Endothelial cell of umbilical vein (primary cell): ENCODE results near the gene SLC7A7. TPM values are rescaled to one million over a fixed set of nuclear protein-coding genes. Genes with fewer than 3 reads are reported as not detected.

Source experiments
- BruUV-seq: library from RNA; stranded (reverse); fragments of 400-500 nt; replicated peaks from 2 replicates; lab custom pipeline; 2021; lab: Mats Ljungman, UMichigan
- CTCF ChIA-PET: fragments of 300-600, 350-600 bp; sonication (Branson Sonifier 250); formaldehyde crosslinking; loops from one replicate; lab custom pipeline; 2021; ENCODE audit warnings: antibody characterized with exemption, inconsistent platforms; lab: Charles Lee
- POLR2A ChIA-PET: fragments of 300-600, 350-600 bp; sonication (Branson Sonifier 250); formaldehyde crosslinking; loops from one replicate; lab custom pipeline; 2021; ENCODE audit warnings: antibody characterized with exemption, inconsistent platforms; lab: Charles Lee
- DNase-seq: peaks from one replicate; pipeline ENCODE4 v3.0.0-alpha.2; 2011; ENCODE audit warnings: low read depth, low spot score
- FAIRE-seq: peaks from 2 replicates; lab custom pipeline; 2011; peaks lifted over from hg19 to GRCh38; lab: Jason Lieb, UNC
- H2AFZ ChIP-seq: 2 replicates; pipeline ENCODE4 v1.6.0; 2012; ENCODE audit warnings: low read depth, low read length, control low read depth, inconsistent platforms
- H3K27ac ChIP-seq: 2 replicates; pipeline ENCODE4 v1.5.1; 2011; ENCODE audit warnings: low read depth, mild to moderate bottlenecking, control low read depth, low read length, moderate library complexity; ENCODE audit not compliant: insufficient read depth
- H3K27me3 ChIP-seq, 2 experiments: 2 replicates each; pipeline versions ENCODE4 v1.6.0 to v1.6.1; 2011; ENCODE audit warnings: low read length in 2 of 2, mixed read lengths in 1 of 2; ENCODE audit not compliant: control insufficient read depth in 2 of 2, insufficient read depth in 2 of 2
- H3K36me3 ChIP-seq, 2 experiments: 2 replicates in 1 of 2; 3 replicates in 1 of 2; pipeline ENCODE4 v1.5.1; 2011; ENCODE audit warnings: low read length in 2 of 2, mild to moderate bottlenecking in 1 of 2, moderate library complexity in 1 of 2; ENCODE audit not compliant: control insufficient read depth in 2 of 2, insufficient read depth in 2 of 2; ENCODE audit errors: extremely low read depth in 1 of 2
- H3K4me1 ChIP-seq: 3 replicates; pipeline ENCODE4 v1.5.1; 2011; ENCODE audit warnings: mild to moderate bottlenecking, low read length; ENCODE audit not compliant: control insufficient read depth, insufficient read depth; ENCODE audit errors: extremely low read depth
- H3K4me2 ChIP-seq: 2 replicates; pipeline ENCODE4 v1.6.1; 2011; ENCODE audit warnings: low read length, control low read depth, mixed read lengths; ENCODE audit not compliant: insufficient read depth
- H3K4me3 ChIP-seq, 3 experiments: fragments of 200-600 bp in 1 of 3; sonication (generic), shearing (Covaris generic) in 1 of 3; replicated peaks in 1 of 3; 2 replicates each; pipeline ENCODE4 v1.5.1; 2011 to 2016; ENCODE audit warnings: control low read depth in 3 of 3, low read length in 3 of 3, mild to moderate bottlenecking in 2 of 3, inconsistent platforms in 1 of 3, low read depth in 1 of 3, moderate library complexity in 1 of 3; ENCODE audit not compliant: insufficient read depth in 1 of 3
- H3K79me2 ChIP-seq: 2 replicates; pipeline ENCODE4 v1.6.0; 2012; ENCODE audit warnings: low read length, inconsistent platforms; ENCODE audit not compliant: control insufficient read depth, insufficient read depth
- H3K9ac ChIP-seq: replicated peaks from 2 replicates; pipeline ENCODE3; 2011; ENCODE audit warnings: low read length, control low read depth; ENCODE audit not compliant: insufficient read depth; ENCODE audit errors: extremely low read depth
- H3K9me1 ChIP-seq: replicated peaks from 3 replicates; pipeline ENCODE4 v1.6.0; 2011; ENCODE audit warnings: mild to moderate bottlenecking, low read length; ENCODE audit not compliant: control insufficient read depth, insufficient read depth; ENCODE audit errors: extremely low read depth
- H3K9me3 ChIP-seq: replicated peaks from 2 replicates; pipeline ENCODE4 v1.5.1; 2012; ENCODE audit warnings: low read length, inconsistent platforms; ENCODE audit not compliant: control insufficient read depth, insufficient read depth
- H4K20me1 ChIP-seq: replicated peaks from 2 replicates; pipeline ENCODE3; 2011; ENCODE audit warnings: mild to moderate bottlenecking, low read length; ENCODE audit not compliant: control insufficient read depth, insufficient read depth; ENCODE audit errors: extremely low read depth
- CTCF ChIP-seq, 2 donors: IDR thresholded peaks; 1 replicate in 1 of 2; 2 replicates in 1 of 2; pipeline ENCODE4 v1.5.1; 2011; ENCODE audit warnings: low read length in 2 of 2, mild to moderate bottlenecking in 2 of 2, moderate library complexity in 2 of 2, control low read depth in 1 of 2, inconsistent platforms in 1 of 2, low read depth in 1 of 2; ENCODE audit not compliant: insufficient read depth in 1 of 2; ENCODE audit errors: extremely low read depth in 1 of 2
- EZH2 ChIP-seq: IDR thresholded peaks from 2 replicates; pipeline ENCODE4 v1.6.1; 2012; ENCODE audit warnings: borderline replicate concordance, low read depth, mild to moderate bottlenecking, moderate library complexity, low read length, inconsistent platforms; ENCODE audit not compliant: severe bottlenecking
- FOS ChIP-seq: IDR thresholded peaks from 2 replicates; pipeline ENCODE4 v1.6.1; 2011; ENCODE audit warnings: mild to moderate bottlenecking, low read length, moderate library complexity, borderline replicate concordance; ENCODE audit not compliant: insufficient read depth
- GATA2 ChIP-seq: IDR thresholded peaks from 2 replicates; pipeline ENCODE4 v1.7.0; 2011; ENCODE audit warnings: low read depth, mild to moderate bottlenecking, moderate library complexity, mixed read lengths, low read length; ENCODE audit not compliant: insufficient read length, insufficient read depth
- JUN ChIP-seq: IDR thresholded peaks from 2 replicates; pipeline ENCODE4 v1.6.1; 2011; ENCODE audit warnings: borderline replicate concordance, low read depth; ENCODE audit not compliant: insufficient read length, insufficient read depth
- MAX ChIP-seq: IDR thresholded peaks from 2 replicates; pipeline ENCODE4 v1.6.1; 2011; ENCODE audit not compliant: insufficient read depth, insufficient read length
- MYC ChIP-seq: IDR thresholded peaks from one replicate; pipeline ENCODE4 v1.6.1; 2011; ENCODE audit warnings: mild to moderate bottlenecking, low read depth, low read length
- POLR2A ChIP-seq: IDR thresholded peaks from 2 replicates; pipeline ENCODE4 v1.6.1; 2012; ENCODE audit warnings: low read depth, mild to moderate bottlenecking, control low read depth, low read length
- POLR2AphosphoS5 ChIP-seq: IDR thresholded peaks from 2 replicates; pipeline ENCODE4 v1.6.1; 2012; ENCODE audit warnings: low read depth, mild to moderate bottlenecking, control low read depth, low read length, moderate library complexity; ENCODE audit not compliant: insufficient read depth
- dilution Hi-C: fragments of 300-500 bp; cut with MboI; formaldehyde crosslinking; loops from one replicate; pipeline ENCODE4 v1.15.0; 2019; ENCODE audit warnings: low sequenced_read_pairs; ENCODE audit not compliant: extremely low pct_ligation_motif_present
- intact Hi-C: fragments of 100-400 bp; cut with micrococcal nuclease; formaldehyde crosslinking; loops from one replicate; pipeline ENCODE4 v1.10.0; 2022
- polyA plus RNA-seq, 4 experiments: library from polyadenylated mRNA; depleted of rRNA in 3 of 4; stranded (reverse) in 3 of 4; unstranded in 1 of 4; fragments of >200 nt; gene quantifications; 2 replicates each; pipeline versions ENCODE4 v1.2.1 to v1.2.3, GENCODE V29; 2011 to 2012; ENCODE audit warnings: missing spikeins in 1 of 4
- total RNA-seq: library from RNA; stranded (reverse); gene quantifications from 2 replicates; pipeline ENCODE4 v1.2.3, GENCODE V29; 2021

Gene SLC7A7
- total and polyA plus RNA-seq, 2 donors (not counting 3 experiments of a cell fraction or from before 2014, with no cell fraction given), result 22.5 to 94.0 TPM

- dilution Hi-C loops (no loop called here), intact Hi-C loops (loop anchor here (1.0 to 10.0 kb wide), 4 partner anchors 15 to 376 kb away; partner anchors contain the start of gene MMP14)
- H3K27ac ChIP-seq, result peak overlapping the region; percentile 98
- H3K9me1 ChIP-seq, result no peaks in the 10 kb centered on the region
- H2AFZ ChIP-seq, result no peak overlapping the region
- H3K4me3 ChIP-seq, result no peak overlapping the region
- H3K4me1 ChIP-seq, result peaks cover 65% of the 10 kb centered on the region
- H3K27me3 ChIP-seq, result no peaks in the 10 kb centered on the region
- TF ChIP-seq EZH2 (no peak), GATA2 (peak; percentile 68), CTCF (IDR thresholded peaks at IDR 0.05; ENCODE audit: extremely low read depth in 1 of 2, insufficient read depth in 1 of 2, low read depth in 1 of 2, low read length in 2 of 2) (no peak), MYC (no peak), MAX (no peak), POLR2AphosphoS5 (peak; percentile 92), JUN (peak; percentile 68), FOS (peak; percentile 96), POLR2A (peak; percentile 72)
- H3K9me3 ChIP-seq, result no peaks in the 10 kb centered on the region
- H3K4me2 ChIP-seq, result peak overlapping the region; percentile 46
- no peaks in the 10 kb centered on the region for H4K20me1 ChIP-seq
- peaks cover 4% of the 10 kb centered on the region for H3K79me2 ChIP-seq
- peaks cover 4 to 7% of the 10 kb centered on the region in 2 experiments for H3K36me3 ChIP-seq
- DNase-seq (peak; percentile 92), FAIRE-seq (peak; percentile 99)
- H3K9ac ChIP-seq, result peak overlapping the region; percentile 84
- ChIA-PET POLR2A (interaction anchor here (1.2 to 1.7 kb wide), 3 partner anchors 10 to 28 kb away, joined by 5 to 15 read pairs (median 9); no protein-coding TSS in a partner anchor), CTCF (interaction anchor here (0.7 to 10.2 kb wide), 24 partner anchors 15 to 462 kb away, joined by 3 to 313 read pairs (median 4); partner anchors contain the start of genes ABHD4, DAD1, LRP10 and MMP14)
- TSS peak; percentile 62 for BruUV-seq
These were observed 35.9 kb upstream of the SLC7A7 start for GRCh38 chr14:22850944-22851764.
